NCI-H2171 treated with DMSO at 0.1 percent for 48 hours (cell line): Measurements from ENCODE around the gene AQR.
"Not testable (repeated sequence)": the region's sequence is repeated elsewhere in the genome, so short reads cannot be mapped to it uniquely, and the experiment has no call there.

ENCODE experiments used
- DNase-seq: peaks from one replicate; lab custom pipeline; 2025; lab: John Stamatoyannopoulos, UW

The AQR gene

GRCh38 chr15:34812868-34813365 lies 156.6 kb downstream of the AQR start:
- DNase-seq, result not testable (repeated sequence)

- DNase-seq, result no peak
Observed at GRCh38 chr15:34812369-34812768, 157.2 kb downstream of the AQR start.

- no peak for DNase-seq
Observed at GRCh38 chr15:34810443-34811129, 159.0 kb downstream of the AQR start.

GRCh38 chr15:34809186-34809585 lies 160.4 kb downstream of the AQR start:
- DNase-seq, result no peak

GRCh38 chr15:34808016-34808415 lies 161.5 kb downstream of the AQR start:
- DNase-seq, result no peak

GRCh38 chr15:34807241-34807640 lies 162.3 kb downstream of the AQR start:
- DNase-seq, result not testable (repeated sequence)

- DNase-seq, result no peak
Observed at GRCh38 chr15:34804776-34805175, 164.8 kb downstream of the AQR start.

- DNase-seq, result peak; percentile 77
Observed at GRCh38 chr15:34804113-34804512, 165.4 kb downstream of the AQR start.

- peak; percentile 16 for DNase-seq
Observed at GRCh38 chr15:34802803-34803750, 166.5 kb downstream of the AQR start.

- no peak for DNase-seq
Observed at GRCh38 chr15:34802371-34802770, 167.2 kb downstream of the AQR start.
